Left lung (tissue), 10 donors: ENCODE data around the gene SSRP1. TPM values are rescaled to one million over a fixed set of nuclear protein-coding genes. Genes with fewer than 3 reads are reported as not detected.
"Not testable (repeated sequence)": the region's sequence is repeated elsewhere in the genome, so short reads cannot be mapped to it uniquely, and the experiment has no call there.

Experiments
- ATAC-seq: fragments of 200-7000 bp; cut with Tn5 transposase; one replicate; pipeline ENCODE4 v1.9.1; 2020; ENCODE audit warnings: moderate library complexity
- DNase-seq, 4 donors: peaks; one replicate each; pipeline ENCODE4 v3.0.0-alpha.2; 2013 to 2020
- H3K27ac ChIP-seq, 2 donors: fragments of 200-600 bp; sonication (generic) in 1 of 2; one replicate each; pipeline versions ENCODE4 v1.5.0 to v1.8.0; 2020 to 2021
- H3K27me3 ChIP-seq, 2 donors: fragments of 200-600 bp; sonication (generic) in 1 of 2; one replicate each; pipeline versions ENCODE4 v1.5.0 to v1.8.0; 2020 to 2021
- H3K36me3 ChIP-seq, 2 donors: fragments of 200-600 bp; sonication (generic) in 1 of 2; one replicate each; pipeline versions ENCODE4 v1.5.0 to v1.8.0; 2020 to 2021
- H3K4me1 ChIP-seq, 2 donors: fragments of 200-600 bp; one replicate each; pipeline ENCODE4 v1.8.0; 2021
- H3K4me3 ChIP-seq, 2 donors: fragments of 200-600 bp; sonication (generic) in 1 of 2; one replicate each; pipeline versions ENCODE4 v1.5.0 to v1.8.0; 2020 to 2021; ENCODE audit warnings: mild to moderate bottlenecking in 1 of 2
- H3K9me3 ChIP-seq, 2 donors: fragments of 200-600 bp; sonication (generic) in 1 of 2; one replicate each; pipeline versions ENCODE4 v1.5.0 to v1.8.0; 2020 to 2021
- intact Hi-C, 2 donors: fragments of 100-400 bp; cut with DNase I; formaldehyde crosslinking; loops; one replicate each; pipeline versions ENCODE4 v1.11.2 to v1.14.2; 2022
- polyA plus RNA-seq, 6 donors: library from polyadenylated mRNA; unstranded; fragments of 120-200 nt; gene quantifications; one replicate each; pipeline ENCODE4 v1.2.1, GENCODE V29; 2013; ENCODE audit not compliant: insufficient read length in 6 of 6
- total RNA-seq, 2 donors: library from RNA; stranded (reverse); fragmentation: NEBNext Ultra II Directional; extraction: Animal tissue kit (Norgen Biotek cat#: 25700); gene quantifications; one replicate each; pipeline ENCODE4 v1.2.1, GENCODE V29; 2021
- TF ChIP-seq, protein P1 (sequence below), 2 donors: fragments of 200-600 bp; sonication (generic) in 1 of 2; IDR thresholded peaks; one replicate each; pipeline versions ENCODE4 v1.5.0 to v1.8.0; 2021; ENCODE audit warnings: antibody characterized with exemption in 2 of 2
- donor health status: DM: no; HTN: yes; CAD: no.
- donor health status: DM: no; HTN: no; CAD: no.

The SSRP1 gene
- total and polyA plus RNA-seq, 8 donors, result 57.3 to 208 (median 179) TPM

DNA sequence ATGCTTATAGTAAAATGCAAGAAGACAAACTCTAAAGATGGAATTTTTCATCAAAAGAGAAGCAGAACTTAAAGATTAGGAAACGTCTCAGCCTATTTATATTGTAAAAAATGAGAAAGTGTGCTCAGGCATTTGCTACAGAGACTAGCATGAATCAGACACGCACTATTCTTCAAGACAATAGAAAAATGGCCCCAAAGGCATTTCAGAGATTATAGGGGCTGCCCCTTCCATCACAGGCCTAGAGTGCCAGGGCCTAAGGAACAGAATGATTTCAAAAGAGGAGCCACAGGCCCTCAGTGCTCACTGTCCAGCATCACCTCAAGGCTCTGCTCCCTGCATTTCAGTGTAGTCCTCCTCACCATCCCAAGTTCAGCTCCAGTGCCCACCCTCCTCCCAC, 38.5 kb downstream of the SSRP1 start:
- ATAC-seq, result no peak
- H3K36me3 ChIP-seq, result peaks cover 0 to 51% of the 10 kb centered on the region in 2 donors
- no peak overlapping the region for H3K27ac ChIP-seq
- no peaks in the 10 kb centered on the region for H3K27me3 ChIP-seq
- no peak overlapping the region for H3K4me3 ChIP-seq
- intact Hi-C loops, result no loop called here
- no peak for DNase-seq
- peaks cover 11 to 21% of the 10 kb centered on the region in 2 donors for H3K4me1 ChIP-seq
- peaks cover 0 to 14% of the 10 kb centered on the region in 2 donors for H3K9me3 ChIP-seq
- TF ChIP-seq, protein P1, sequence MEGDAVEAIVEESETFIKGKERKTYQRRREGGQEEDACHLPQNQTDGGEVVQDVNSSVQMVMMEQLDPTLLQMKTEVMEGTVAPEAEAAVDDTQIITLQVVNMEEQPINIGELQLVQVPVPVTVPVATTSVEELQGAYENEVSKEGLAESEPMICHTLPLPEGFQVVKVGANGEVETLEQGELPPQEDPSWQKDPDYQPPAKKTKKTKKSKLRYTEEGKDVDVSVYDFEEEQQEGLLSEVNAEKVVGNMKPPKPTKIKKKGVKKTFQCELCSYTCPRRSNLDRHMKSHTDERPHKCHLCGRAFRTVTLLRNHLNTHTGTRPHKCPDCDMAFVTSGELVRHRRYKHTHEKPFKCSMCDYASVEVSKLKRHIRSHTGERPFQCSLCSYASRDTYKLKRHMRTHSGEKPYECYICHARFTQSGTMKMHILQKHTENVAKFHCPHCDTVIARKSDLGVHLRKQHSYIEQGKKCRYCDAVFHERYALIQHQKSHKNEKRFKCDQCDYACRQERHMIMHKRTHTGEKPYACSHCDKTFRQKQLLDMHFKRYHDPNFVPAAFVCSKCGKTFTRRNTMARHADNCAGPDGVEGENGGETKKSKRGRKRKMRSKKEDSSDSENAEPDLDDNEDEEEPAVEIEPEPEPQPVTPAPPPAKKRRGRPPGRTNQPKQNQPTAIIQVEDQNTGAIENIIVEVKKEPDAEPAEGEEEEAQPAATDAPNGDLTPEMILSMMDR (IDR thresholded peaks at IDR 0.05), result no peak

DNA sequence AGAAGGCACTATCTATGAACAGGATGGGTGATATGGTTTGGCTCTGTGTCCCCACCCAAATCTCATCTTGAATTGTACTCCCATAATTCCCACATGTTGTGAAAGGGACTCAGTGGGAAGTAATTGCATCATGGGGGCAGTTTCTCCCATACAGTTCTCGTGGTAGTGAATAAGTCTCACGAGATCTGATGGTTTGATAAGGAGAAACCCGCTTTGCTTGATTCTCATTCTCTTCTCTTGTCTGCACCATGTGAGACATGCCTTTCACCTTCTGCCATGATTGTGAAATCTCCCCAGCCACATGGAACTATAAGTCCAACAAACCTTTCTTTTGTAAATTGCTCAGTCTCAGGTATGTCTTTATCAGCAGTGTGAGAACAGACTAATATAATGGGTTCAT, 39.5 kb downstream of the SSRP1 start:
- H3K27ac ChIP-seq, H3K27me3 ChIP-seq, intact Hi-C loops, H3K4me3 ChIP-seq, ATAC-seq, DNase-seq: not testable (repeated sequence)
- Histone ChIP-seq H3K36me3 (peaks cover 0 to 41% of the 10 kb centered on the region in 2 donors), H3K9me3 (peaks cover 0 to 14% of the 10 kb centered on the region in 2 donors), H3K4me1 (peaks cover 11 to 21% of the 10 kb centered on the region in 2 donors)

DNA sequence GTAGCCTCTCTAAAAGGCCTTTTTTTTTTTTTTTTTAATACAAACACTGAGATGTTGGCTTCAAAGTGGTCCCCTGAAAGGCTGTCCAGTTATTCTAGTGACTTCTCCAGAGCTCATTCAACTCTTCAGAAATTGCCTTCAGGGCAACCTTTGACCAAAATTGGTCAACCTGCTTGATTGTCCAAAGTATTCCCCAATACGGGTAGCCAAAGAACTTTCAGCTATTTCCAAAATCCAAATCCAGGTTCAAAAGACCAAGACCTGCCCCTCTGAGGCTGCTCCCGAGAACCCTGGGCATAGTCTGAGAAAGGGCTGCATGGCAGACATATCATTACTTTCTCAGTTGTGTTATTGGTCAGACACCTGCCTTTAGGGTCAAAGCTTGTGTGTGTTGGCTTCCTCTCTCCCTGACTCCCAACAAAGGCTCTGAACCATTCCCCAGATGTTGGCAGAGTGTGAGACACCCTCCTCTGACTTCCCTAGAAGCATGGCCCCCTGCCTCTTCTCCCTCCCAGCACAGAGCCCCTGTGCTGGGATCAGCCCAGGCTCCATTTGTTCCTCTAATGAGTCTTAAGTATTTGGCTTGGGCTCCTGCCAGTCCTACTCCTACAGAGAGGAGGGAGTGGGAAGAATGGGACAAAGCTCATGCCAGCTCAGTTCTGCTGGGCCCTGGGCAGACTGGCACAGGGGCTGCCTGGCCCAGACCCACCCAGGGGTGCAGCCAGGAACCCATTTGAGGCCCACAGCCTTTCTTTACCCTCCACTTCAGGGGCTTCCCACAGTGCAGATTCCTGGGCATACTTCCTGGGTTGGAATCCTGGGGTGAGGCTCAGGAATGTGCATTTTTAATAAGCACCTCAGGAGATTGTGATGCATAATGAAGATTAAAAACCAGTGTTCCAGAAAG, 41.2 kb downstream of the SSRP1 start:
- peak; percentile 29 to 72 (median 60) for DNase-seq
- intact Hi-C loops, result no loop called here
- Histone ChIP-seq H3K36me3 (peaks cover 0 to 23% of the 10 kb centered on the region in 2 donors), H3K4me1 (peaks cover 11 to 21% of the 10 kb centered on the region in 2 donors), H3K27me3 (no peaks in the 10 kb centered on the region), H3K27ac (peak overlapping the region; percentile 6 to 30), H3K9me3 (peaks cover 0 to 10% of the 10 kb centered on the region in 2 donors), H3K4me3 (no peak overlapping the region)
- TF ChIP-seq, protein P1 (IDR thresholded peaks at IDR 0.05), result no peak
- peak; percentile 87 for ATAC-seq

DNA sequence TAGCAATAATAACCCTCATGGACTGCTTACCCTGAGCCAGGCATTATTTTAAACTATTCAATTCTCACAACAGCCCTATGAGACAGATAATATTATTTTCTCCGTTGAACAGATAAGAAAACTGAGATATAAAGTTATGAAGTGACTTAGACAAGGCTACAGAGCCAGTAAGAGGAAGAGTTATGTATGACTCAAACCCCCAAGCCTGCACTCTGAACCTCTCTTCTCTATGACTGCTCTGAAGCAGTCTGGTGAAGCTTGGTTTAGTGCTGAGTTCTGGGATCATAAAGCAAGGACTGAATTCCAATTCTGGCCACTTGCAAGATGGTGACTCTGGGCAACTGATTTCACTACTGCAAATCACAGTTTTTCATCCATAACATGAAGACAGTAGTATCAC, 45.4 kb downstream of the SSRP1 start:
- no peak overlapping the region for H3K27ac ChIP-seq
- DNase-seq, result no peak
- TF ChIP-seq, protein P1 (IDR thresholded peaks at IDR 0.05), result no peak
- H3K27me3 ChIP-seq, result no peaks in the 10 kb centered on the region
- H3K4me3 ChIP-seq, result no peak overlapping the region
- no peak for ATAC-seq
- no peaks in the 10 kb centered on the region for H3K36me3 ChIP-seq
- no peaks in the 10 kb centered on the region for H3K9me3 ChIP-seq
- intact Hi-C loops, result no loop called here
- H3K4me1 ChIP-seq, result peaks cover 11 to 20% of the 10 kb centered on the region in 2 donors

DNA sequence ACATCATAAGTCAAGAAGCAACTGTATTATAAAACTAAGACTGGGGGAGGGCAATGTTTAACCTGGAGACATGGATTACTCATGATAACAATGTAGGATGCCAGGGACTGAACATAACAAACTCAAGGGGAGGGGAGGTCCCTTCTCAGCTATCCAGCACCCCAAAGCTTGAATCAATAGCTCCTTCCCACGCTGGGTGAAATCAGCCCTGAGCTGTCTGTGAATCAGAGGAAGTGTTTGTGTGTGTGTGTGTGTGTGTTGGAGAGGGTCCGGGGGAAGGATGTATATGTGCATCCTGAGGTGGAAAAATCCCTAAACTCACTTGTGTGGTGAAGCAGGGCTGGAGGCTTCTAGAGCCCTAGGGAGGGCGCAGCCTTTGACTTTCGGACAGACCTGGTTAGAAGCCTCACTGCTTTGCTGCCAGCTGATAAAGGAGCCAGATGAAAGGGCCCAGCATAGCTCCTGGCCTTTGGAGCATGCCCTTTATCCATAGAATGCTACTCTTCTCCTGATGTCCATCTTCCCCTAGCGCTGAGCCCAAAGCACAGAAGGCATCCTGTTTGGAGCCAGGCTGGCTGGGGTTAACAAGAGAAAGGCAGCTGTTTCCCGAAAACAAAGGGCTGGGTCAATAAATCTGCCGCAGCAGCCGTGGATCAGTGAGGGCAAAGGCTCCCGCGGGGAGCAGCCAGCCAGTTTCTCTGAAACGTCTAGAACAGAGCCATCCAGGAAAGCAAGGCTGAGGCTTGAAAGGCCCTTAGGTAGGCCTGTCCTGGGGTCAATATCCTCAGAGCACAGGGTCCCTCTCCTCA, 46.7 kb downstream of the SSRP1 start:
- H3K4me1 ChIP-seq, result peaks cover 0 to 8% of the 10 kb centered on the region in 2 donors
- DNase-seq (peak in 1 of 4 donors; percentile 49), ATAC-seq (peak; percentile 13)
- H3K4me3 ChIP-seq, result no peak overlapping the region
- no peaks in the 10 kb centered on the region for H3K9me3 ChIP-seq
- intact Hi-C loops, result no loop called here
- H3K27me3 ChIP-seq, result no peaks in the 10 kb centered on the region
- TF ChIP-seq, protein P1 (IDR thresholded peaks at IDR 0.05), result no peak
- H3K27ac ChIP-seq, result no peak overlapping the region
- H3K36me3 ChIP-seq, result no peaks in the 10 kb centered on the region
